Endothelial cell of umbilical vein (primary cell): ENCODE data around the gene BTN2A1. TPM values are rescaled to one million over a fixed set of nuclear protein-coding genes. Genes with fewer than 3 reads are reported as not detected.

Experiments
- BruUV-seq: library from RNA; stranded (reverse); fragments of 400-500 nt; replicated peaks from 2 replicates; lab custom pipeline; 2021; lab: Mats Ljungman, UMichigan
- CTCF ChIA-PET: fragments of 300-600, 350-600 bp; sonication (Branson Sonifier 250); formaldehyde crosslinking; loops from one replicate; lab custom pipeline; 2021; ENCODE audit warnings: antibody characterized with exemption, inconsistent platforms; lab: Charles Lee
- POLR2A ChIA-PET: fragments of 300-600, 350-600 bp; sonication (Branson Sonifier 250); formaldehyde crosslinking; loops from one replicate; lab custom pipeline; 2021; ENCODE audit warnings: antibody characterized with exemption, inconsistent platforms; lab: Charles Lee
- DNase-seq: peaks from one replicate; pipeline ENCODE4 v3.0.0-alpha.2; 2011; ENCODE audit warnings: low read depth, low spot score
- FAIRE-seq: peaks from 2 replicates; lab custom pipeline; 2011; peaks lifted over from hg19 to GRCh38; lab: Jason Lieb, UNC
- H2AFZ ChIP-seq: 2 replicates; pipeline ENCODE4 v1.6.0; 2012; ENCODE audit warnings: low read depth, low read length, control low read depth, inconsistent platforms
- H3K27ac ChIP-seq: 2 replicates; pipeline ENCODE4 v1.5.1; 2011; ENCODE audit warnings: low read depth, mild to moderate bottlenecking, control low read depth, low read length, moderate library complexity; ENCODE audit not compliant: insufficient read depth
- H3K27me3 ChIP-seq, 2 experiments: 2 replicates each; pipeline versions ENCODE4 v1.6.0 to v1.6.1; 2011; ENCODE audit warnings: low read length in 2 of 2, mixed read lengths in 1 of 2; ENCODE audit not compliant: control insufficient read depth in 2 of 2, insufficient read depth in 2 of 2
- H3K36me3 ChIP-seq, 2 experiments: 2 replicates in 1 of 2; 3 replicates in 1 of 2; pipeline ENCODE4 v1.5.1; 2011; ENCODE audit warnings: low read length in 2 of 2, mild to moderate bottlenecking in 1 of 2, moderate library complexity in 1 of 2; ENCODE audit not compliant: control insufficient read depth in 2 of 2, insufficient read depth in 2 of 2; ENCODE audit errors: extremely low read depth in 1 of 2
- H3K4me1 ChIP-seq: 3 replicates; pipeline ENCODE4 v1.5.1; 2011; ENCODE audit warnings: mild to moderate bottlenecking, low read length; ENCODE audit not compliant: control insufficient read depth, insufficient read depth; ENCODE audit errors: extremely low read depth
- H3K4me2 ChIP-seq: 2 replicates; pipeline ENCODE4 v1.6.1; 2011; ENCODE audit warnings: low read length, control low read depth, mixed read lengths; ENCODE audit not compliant: insufficient read depth
- H3K4me3 ChIP-seq, 3 experiments: fragments of 200-600 bp in 1 of 3; sonication (generic), shearing (Covaris generic) in 1 of 3; replicated peaks in 1 of 3; 2 replicates each; pipeline ENCODE4 v1.5.1; 2011 to 2016; ENCODE audit warnings: control low read depth in 3 of 3, low read length in 3 of 3, mild to moderate bottlenecking in 2 of 3, inconsistent platforms in 1 of 3, low read depth in 1 of 3, moderate library complexity in 1 of 3; ENCODE audit not compliant: insufficient read depth in 1 of 3
- H3K79me2 ChIP-seq: 2 replicates; pipeline ENCODE4 v1.6.0; 2012; ENCODE audit warnings: low read length, inconsistent platforms; ENCODE audit not compliant: control insufficient read depth, insufficient read depth
- H3K9ac ChIP-seq: replicated peaks from 2 replicates; pipeline ENCODE3; 2011; ENCODE audit warnings: low read length, control low read depth; ENCODE audit not compliant: insufficient read depth; ENCODE audit errors: extremely low read depth
- H3K9me1 ChIP-seq: replicated peaks from 3 replicates; pipeline ENCODE4 v1.6.0; 2011; ENCODE audit warnings: mild to moderate bottlenecking, low read length; ENCODE audit not compliant: control insufficient read depth, insufficient read depth; ENCODE audit errors: extremely low read depth
- H3K9me3 ChIP-seq: replicated peaks from 2 replicates; pipeline ENCODE4 v1.5.1; 2012; ENCODE audit warnings: low read length, inconsistent platforms; ENCODE audit not compliant: control insufficient read depth, insufficient read depth
- H4K20me1 ChIP-seq: replicated peaks from 2 replicates; pipeline ENCODE3; 2011; ENCODE audit warnings: mild to moderate bottlenecking, low read length; ENCODE audit not compliant: control insufficient read depth, insufficient read depth; ENCODE audit errors: extremely low read depth
- CTCF ChIP-seq, 2 donors: IDR thresholded peaks; 1 replicate in 1 of 2; 2 replicates in 1 of 2; pipeline ENCODE4 v1.5.1; 2011; ENCODE audit warnings: low read length in 2 of 2, mild to moderate bottlenecking in 2 of 2, moderate library complexity in 2 of 2, control low read depth in 1 of 2, inconsistent platforms in 1 of 2, low read depth in 1 of 2; ENCODE audit not compliant: insufficient read depth in 1 of 2; ENCODE audit errors: extremely low read depth in 1 of 2
- EZH2 ChIP-seq: IDR thresholded peaks from 2 replicates; pipeline ENCODE4 v1.6.1; 2012; ENCODE audit warnings: borderline replicate concordance, low read depth, mild to moderate bottlenecking, moderate library complexity, low read length, inconsistent platforms; ENCODE audit not compliant: severe bottlenecking
- GATA2 ChIP-seq: IDR thresholded peaks from 2 replicates; pipeline ENCODE4 v1.7.0; 2011; ENCODE audit warnings: low read depth, mild to moderate bottlenecking, moderate library complexity, mixed read lengths, low read length; ENCODE audit not compliant: insufficient read length, insufficient read depth
- JUN ChIP-seq: IDR thresholded peaks from 2 replicates; pipeline ENCODE4 v1.6.1; 2011; ENCODE audit warnings: borderline replicate concordance, low read depth; ENCODE audit not compliant: insufficient read length, insufficient read depth
- MYC ChIP-seq: IDR thresholded peaks from one replicate; pipeline ENCODE4 v1.6.1; 2011; ENCODE audit warnings: mild to moderate bottlenecking, low read depth, low read length
- POLR2A ChIP-seq: IDR thresholded peaks from 2 replicates; pipeline ENCODE4 v1.6.1; 2012; ENCODE audit warnings: low read depth, mild to moderate bottlenecking, control low read depth, low read length
- POLR2AphosphoS5 ChIP-seq: IDR thresholded peaks from 2 replicates; pipeline ENCODE4 v1.6.1; 2012; ENCODE audit warnings: low read depth, mild to moderate bottlenecking, control low read depth, low read length, moderate library complexity; ENCODE audit not compliant: insufficient read depth
- dilution Hi-C: fragments of 300-500 bp; cut with MboI; formaldehyde crosslinking; loops from one replicate; pipeline ENCODE4 v1.15.0; 2019; ENCODE audit warnings: low sequenced_read_pairs; ENCODE audit not compliant: extremely low pct_ligation_motif_present
- intact Hi-C: fragments of 100-400 bp; cut with micrococcal nuclease; formaldehyde crosslinking; loops from one replicate; pipeline ENCODE4 v1.10.0; 2022
- polyA plus RNA-seq, 4 experiments: library from polyadenylated mRNA; depleted of rRNA in 3 of 4; stranded (reverse) in 3 of 4; unstranded in 1 of 4; fragments of >200 nt; gene quantifications; 2 replicates each; pipeline versions ENCODE4 v1.2.1 to v1.2.3, GENCODE V29; 2011 to 2012; ENCODE audit warnings: missing spikeins in 1 of 4
- total RNA-seq: library from RNA; stranded (reverse); gene quantifications from 2 replicates; pipeline ENCODE4 v1.2.3, GENCODE V29; 2021
- TF ChIP-seq, protein P1 (sequence below): IDR thresholded peaks from 2 replicates; pipeline ENCODE4 v1.6.1; 2011; ENCODE audit not compliant: insufficient read depth, insufficient read length

Gene BTN2A1
- total and polyA plus RNA-seq, 2 donors (not counting 3 experiments of a cell fraction or from before 2014, with no cell fraction given) = 25.1 to 31.9 TPM

- no peak overlapping the region for H2AFZ ChIP-seq
- TF ChIP-seq POLR2A = no peak
- TF ChIP-seq, protein P1, sequence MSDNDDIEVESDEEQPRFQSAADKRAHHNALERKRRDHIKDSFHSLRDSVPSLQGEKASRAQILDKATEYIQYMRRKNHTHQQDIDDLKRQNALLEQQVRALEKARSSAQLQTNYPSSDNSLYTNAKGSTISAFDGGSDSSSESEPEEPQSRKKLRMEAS = no peak
- BruUV-seq = no TSS peak
- no peaks in the 10 kb centered on the region for H3K79me2 ChIP-seq
- no peak overlapping the region for H3K27ac ChIP-seq
- H3K4me3 ChIP-seq = no peak overlapping the region
- no peak for FAIRE-seq
- dilution Hi-C loops = no loop called here
- no peaks in the 10 kb centered on the region for H3K9me3 ChIP-seq
- no peaks in the 10 kb centered on the region for H4K20me1 ChIP-seq
- H3K9me1 ChIP-seq = no peaks in the 10 kb centered on the region
- H3K9ac ChIP-seq = no peak overlapping the region
- no peaks in the 10 kb centered on the region for H3K27me3 ChIP-seq
- no peaks in the 10 kb centered on the region for H3K36me3 ChIP-seq
- ChIA-PET CTCF (no interaction called here), POLR2A (no interaction called here)
- DNase-seq = no peak
- intact Hi-C loops = no loop called here
- no peak overlapping the region for H3K4me2 ChIP-seq
- peaks cover 13% of the 10 kb centered on the region for H3K4me1 ChIP-seq
Measured at GRCh38 chr6:26437550-26437949, 20.2 kb upstream of the BTN2A1 start.

DNA sequence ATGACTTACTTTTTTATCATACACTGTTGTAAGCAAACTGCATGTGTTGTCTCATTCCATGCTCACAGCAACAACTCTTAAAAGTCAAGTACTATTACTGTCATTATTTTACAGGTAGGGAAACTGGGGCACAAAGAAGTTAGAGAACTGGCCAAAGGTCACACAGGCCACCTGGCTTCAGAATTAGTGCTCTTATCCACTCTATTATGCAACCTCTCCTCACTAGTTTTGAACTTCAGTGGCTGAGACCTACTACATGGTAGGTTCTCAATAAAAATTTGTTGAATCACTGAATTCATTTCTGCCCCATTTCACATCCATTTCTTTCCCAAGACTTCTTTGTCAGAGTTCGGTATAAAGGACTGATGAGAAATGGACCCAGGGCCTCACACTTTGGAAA lies 19.8 kb upstream of the BTN2A1 start:
- CTCF ChIA-PET = no interaction called here
- intact Hi-C loops = no loop called here
- POLR2A ChIA-PET = no interaction called here

More for the DNA sequence above, 19.8 kb upstream of the BTN2A1 start:
- Histone ChIP-seq H3K27me3 (no peaks in the 10 kb centered on the region), H3K36me3 (no peaks in the 10 kb centered on the region), H3K4me1 (peaks cover 10% of the 10 kb centered on the region), H2AFZ (no peak overlapping the region), H4K20me1 (no peaks in the 10 kb centered on the region), H3K27ac (no peak overlapping the region), H3K79me2 (no peaks in the 10 kb centered on the region), H3K9me3 (no peaks in the 10 kb centered on the region), H3K9me1 (no peaks in the 10 kb centered on the region), H3K9ac (no peak overlapping the region), H3K4me2 (no peak overlapping the region), H3K4me3 (no peak overlapping the region)
- FAIRE-seq (no peak), DNase-seq (no peak)
- dilution Hi-C loops = no loop called here
- TF ChIP-seq POLR2AphosphoS5 = no peak
- TF ChIP-seq JUN = no peak
- no peak for TF ChIP-seq MYC
- TF ChIP-seq EZH2 = no peak
- no peak for TF ChIP-seq CTCF (IDR thresholded peaks at IDR 0.05; ENCODE audit: extremely low read depth in 1 of 2, insufficient read depth in 1 of 2, low read depth in 1 of 2, low read length in 2 of 2)
- TF ChIP-seq, protein P1 = no peak
- no peak for TF ChIP-seq POLR2A
- no peak for TF ChIP-seq GATA2
- no TSS peak for BruUV-seq
